ENCODE measurements around the gene CCT6A.
"Not testable (repeated sequence)": the region's sequence is repeated elsewhere in the genome, so short reads cannot be mapped to it uniquely, and the experiment has no call there.

DNA sequence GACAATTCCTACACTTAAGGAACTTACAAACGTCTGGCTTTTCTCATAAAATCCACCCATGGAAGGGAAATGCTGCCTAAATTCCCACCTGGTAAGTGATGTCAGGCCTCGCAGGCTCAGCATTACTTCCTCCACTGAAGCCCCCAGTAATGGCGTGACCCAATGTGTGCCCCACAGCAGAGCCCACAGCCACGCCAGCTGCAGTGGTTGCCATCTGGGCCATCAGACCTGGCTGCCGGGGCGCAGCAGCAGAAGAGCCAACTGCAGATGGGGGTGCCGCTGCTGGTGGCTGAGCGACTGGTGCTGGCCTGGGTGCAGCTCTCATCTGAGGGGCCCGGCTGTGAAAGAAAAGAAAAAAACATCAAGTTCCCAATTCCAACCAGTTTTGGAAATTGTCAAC is 52.6 kb downstream of the CCT6A start:
- TF ChIP-seq, protein P1, sequence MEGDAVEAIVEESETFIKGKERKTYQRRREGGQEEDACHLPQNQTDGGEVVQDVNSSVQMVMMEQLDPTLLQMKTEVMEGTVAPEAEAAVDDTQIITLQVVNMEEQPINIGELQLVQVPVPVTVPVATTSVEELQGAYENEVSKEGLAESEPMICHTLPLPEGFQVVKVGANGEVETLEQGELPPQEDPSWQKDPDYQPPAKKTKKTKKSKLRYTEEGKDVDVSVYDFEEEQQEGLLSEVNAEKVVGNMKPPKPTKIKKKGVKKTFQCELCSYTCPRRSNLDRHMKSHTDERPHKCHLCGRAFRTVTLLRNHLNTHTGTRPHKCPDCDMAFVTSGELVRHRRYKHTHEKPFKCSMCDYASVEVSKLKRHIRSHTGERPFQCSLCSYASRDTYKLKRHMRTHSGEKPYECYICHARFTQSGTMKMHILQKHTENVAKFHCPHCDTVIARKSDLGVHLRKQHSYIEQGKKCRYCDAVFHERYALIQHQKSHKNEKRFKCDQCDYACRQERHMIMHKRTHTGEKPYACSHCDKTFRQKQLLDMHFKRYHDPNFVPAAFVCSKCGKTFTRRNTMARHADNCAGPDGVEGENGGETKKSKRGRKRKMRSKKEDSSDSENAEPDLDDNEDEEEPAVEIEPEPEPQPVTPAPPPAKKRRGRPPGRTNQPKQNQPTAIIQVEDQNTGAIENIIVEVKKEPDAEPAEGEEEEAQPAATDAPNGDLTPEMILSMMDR (IDR thresholded peaks at IDR 0.05; ENCODE audit: low read length), result not testable (repeated sequence)
- TF ChIP-seq EZH2phosphoT487 (IDR thresholded peaks at IDR 0.05; ENCODE audit: low read length); EZH2 (optimal IDR thresholded peaks at IDR 0.05; ENCODE audit: low read depth, low read length): not testable (repeated sequence)

Data from MM.1S (cell line).